Suprapubic skin (tissue), 4 donors: ENCODE data around the gene NFIB.

Source experiments
- CTCF ChIP-seq, 2 donors: fragments of 200-600 bp in 1 of 2; fragments of 450-650 bp in 1 of 2; sonication (generic) in 1 of 2; IDR thresholded peaks; one replicate each; pipeline ENCODE4 v1.5.1; 2016 to 2019; ENCODE audit warnings: antibody characterized with exemption in 2 of 2, mild to moderate bottlenecking in 1 of 2, moderate library complexity in 1 of 2
- EP300 ChIP-seq: sonication (generic); formaldehyde crosslinking; IDR thresholded peaks from one replicate; pipeline ENCODE4 v1.6.1; 2017; ENCODE audit warnings: antibody characterized with exemption
- POLR2AphosphoS5 ChIP-seq, 3 donors: sonication (generic); formaldehyde crosslinking; IDR thresholded peaks; one replicate each; pipeline ENCODE4 v1.6.1; 2017; ENCODE audit warnings: antibody characterized with exemption in 3 of 3

- TF ChIP-seq CTCF (IDR thresholded peaks at IDR 0.05), result no peak
- no peak for TF ChIP-seq POLR2AphosphoS5 (IDR thresholded peaks at IDR 0.05)
- no peak for TF ChIP-seq EP300
Measured at GRCh38 chr9:14242150-14242805, 71.7 kb downstream of the NFIB start.
